GM21447 (cell line): Measurements from ENCODE around the gene JAZF1.

Experiments used
- ATAC-seq: cut with Tn5 transposase; IDR thresholded peaks from one replicate; pipeline ENCODE4 v1.9.1; 2021; ENCODE audit not compliant: unreplicated experiment

Gene JAZF1

DNA sequence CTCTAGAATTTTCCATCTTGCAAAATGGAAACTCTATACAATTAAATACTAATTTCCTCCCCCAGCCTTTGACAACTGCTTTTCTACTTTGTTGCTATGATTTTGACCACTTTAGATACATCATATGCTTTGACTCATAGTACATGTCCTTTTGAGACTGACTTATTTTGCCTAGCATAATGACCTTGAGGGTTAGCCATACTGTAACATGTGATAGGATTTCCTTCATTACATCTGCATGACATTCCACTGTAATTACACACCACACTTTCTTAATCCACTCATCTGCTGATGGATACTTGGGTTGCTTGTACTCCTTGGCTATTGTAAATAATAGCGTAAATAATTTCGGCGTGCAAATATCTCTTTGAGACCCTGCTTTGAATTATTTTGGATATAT is 127.7 kb downstream of the JAZF1 start:
- no peak for ATAC-seq

- no peak for ATAC-seq
Measured at GRCh38 chr7:28048694-28049093, 131.9 kb downstream of the JAZF1 start.

- no peak for ATAC-seq
Measured at GRCh38 chr7:28046035-28046434, 134.6 kb downstream of the JAZF1 start.

GRCh38 chr7:28045592-28045991 is 135.0 kb downstream of the JAZF1 start:
- ATAC-seq = no peak

DNA sequence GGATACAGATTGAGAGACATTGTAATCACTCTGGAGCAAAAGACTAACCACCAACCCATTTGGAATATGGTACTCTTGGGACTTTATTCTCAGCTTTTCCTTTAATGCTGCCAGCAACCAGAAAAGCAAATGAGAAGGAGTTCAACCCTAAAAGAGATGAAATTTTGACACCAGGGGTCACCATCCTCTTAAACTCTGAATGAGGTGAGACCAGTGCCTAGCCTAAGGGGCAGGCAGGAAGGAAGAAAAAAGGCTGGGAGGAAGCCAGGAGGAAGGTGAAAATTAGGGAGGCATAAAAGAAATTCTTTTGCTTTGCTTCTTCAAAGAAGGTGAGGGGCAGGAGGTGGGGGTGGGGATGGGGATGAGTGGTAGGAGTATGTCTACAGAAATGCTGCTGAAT is 135.8 kb downstream of the JAZF1 start:
- ATAC-seq = no peak

GRCh38 chr7:28042721-28043120 is 137.9 kb downstream of the JAZF1 start:
- ATAC-seq = no peak

- ATAC-seq = no peak
Measured at GRCh38 chr7:28041508-28042314, 138.9 kb downstream of the JAZF1 start.

- ATAC-seq = no peak
Measured at GRCh38 chr7:28038175-28038797, 142.3 kb downstream of the JAZF1 start.

GRCh38 chr7:28037220-28038010 is 143.2 kb downstream of the JAZF1 start:
- peak; percentile 97 for ATAC-seq

DNA sequence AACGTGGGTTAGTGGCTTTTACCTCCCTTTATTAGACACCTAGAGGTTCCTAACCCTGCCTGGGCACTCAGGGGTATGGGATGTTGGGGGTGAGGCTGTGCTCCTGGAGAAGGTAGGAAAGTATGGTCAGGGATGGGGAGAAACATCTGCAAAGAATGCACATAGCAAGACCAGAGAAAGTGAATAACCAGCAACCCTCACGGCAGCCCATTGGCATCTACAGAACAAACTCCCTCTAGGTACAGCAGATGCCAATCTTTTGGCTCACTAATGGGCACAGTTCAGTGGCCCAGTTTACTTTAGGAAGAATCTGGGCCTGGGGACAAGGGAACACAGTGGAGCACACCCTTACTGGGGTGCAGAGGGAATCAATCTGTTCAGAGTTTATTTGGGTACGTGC is 143.9 kb downstream of the JAZF1 start:
- ATAC-seq = no peak

- no peak for ATAC-seq
Measured at GRCh38 chr7:28033386-28033785, 147.2 kb downstream of the JAZF1 start.

GRCh38 chr7:28032738-28033380 is 147.7 kb downstream of the JAZF1 start:
- no peak for ATAC-seq

DNA sequence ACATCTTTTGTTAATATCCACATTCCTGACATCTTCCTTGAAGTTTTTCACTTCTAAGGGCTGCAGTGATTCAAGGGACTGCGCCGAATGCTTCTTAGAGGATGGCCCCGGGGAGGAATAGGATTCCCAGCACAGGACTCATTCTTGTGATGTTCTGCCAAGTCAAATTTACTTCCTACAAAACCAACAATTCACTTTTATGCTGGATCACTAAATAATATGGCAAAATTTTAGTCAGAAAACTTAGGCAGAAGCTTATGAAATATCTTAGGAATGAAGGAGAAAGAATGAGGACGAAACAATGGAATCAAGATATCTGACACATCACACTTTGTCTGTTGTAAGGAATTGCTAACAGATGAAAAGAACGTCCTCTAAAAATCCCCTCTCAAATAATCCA is 151.5 kb downstream of the JAZF1 start:
- ATAC-seq = no peak

DNA sequence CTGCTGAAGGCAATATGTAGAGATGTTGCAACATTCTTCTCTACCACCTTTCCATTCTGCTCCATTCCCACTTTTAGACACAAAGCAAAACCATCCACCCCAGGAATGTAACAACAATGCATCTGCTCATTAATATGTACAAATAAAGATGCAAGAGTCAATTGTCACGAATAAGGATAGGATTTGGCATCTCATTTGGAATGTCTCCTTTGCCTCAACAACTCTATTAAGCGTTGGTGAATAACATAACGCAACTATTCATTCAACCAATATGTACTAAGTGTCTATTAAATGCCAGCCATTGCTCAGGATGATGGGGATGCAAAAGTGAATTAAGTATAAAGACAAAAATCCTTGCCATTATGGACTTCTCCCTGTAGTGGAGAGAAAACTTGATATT is 152.1 kb downstream of the JAZF1 start:
- ATAC-seq = no peak

DNA sequence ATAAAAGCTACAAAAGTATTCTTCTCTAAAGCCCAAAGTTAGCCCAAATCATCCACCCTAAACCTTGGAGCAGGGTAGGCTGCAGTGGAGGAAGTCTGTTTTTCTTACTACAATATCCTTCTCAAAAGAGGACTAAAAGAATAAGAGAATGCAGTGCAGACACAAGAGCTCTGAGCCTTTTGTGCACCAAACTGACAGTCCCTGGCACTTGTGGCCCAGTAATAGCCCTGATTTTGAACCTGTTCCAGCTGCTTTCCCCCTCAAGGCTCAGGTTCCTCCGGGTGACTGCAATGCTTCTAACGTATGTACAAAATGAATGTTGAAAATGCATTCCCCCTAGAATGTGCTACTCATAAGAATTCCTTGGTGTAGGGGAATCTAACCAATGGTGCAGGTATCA is 154.4 kb downstream of the JAZF1 start:
- no peak for ATAC-seq

GRCh38 chr7:28024786-28025334 is 155.7 kb downstream of the JAZF1 start:
- no peak for ATAC-seq

DNA sequence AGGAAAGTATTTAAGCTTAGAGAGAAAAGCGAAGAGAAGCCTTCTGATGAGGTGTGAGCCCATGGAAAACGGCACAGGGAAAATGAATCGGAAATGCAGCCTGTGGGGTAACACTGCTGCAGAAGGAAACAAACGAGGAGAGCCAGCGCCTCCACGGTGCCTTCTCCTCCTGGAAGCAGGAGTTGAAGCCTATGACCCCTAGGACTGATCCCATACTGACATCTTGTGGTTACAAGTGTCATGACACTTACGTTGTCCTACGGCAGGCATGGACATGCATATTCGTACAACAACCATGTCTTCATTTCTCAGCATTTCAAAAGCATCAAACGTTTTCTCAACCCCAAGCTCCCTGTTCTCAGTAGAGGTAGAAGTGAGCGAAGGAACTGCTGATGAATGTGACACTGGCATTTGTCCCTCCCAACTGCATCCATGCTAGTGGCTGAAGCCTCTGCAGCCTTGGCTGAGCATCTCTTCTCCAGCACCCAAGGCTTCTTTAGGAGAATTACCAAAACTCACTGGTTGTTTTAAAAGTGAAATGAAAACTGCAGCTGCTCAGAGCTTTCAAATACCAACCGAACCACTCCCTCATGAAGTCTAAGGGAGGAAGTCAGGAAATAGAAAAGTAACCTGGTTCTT is 160.2 kb downstream of the JAZF1 start:
- ATAC-seq = peak; percentile 73

DNA sequence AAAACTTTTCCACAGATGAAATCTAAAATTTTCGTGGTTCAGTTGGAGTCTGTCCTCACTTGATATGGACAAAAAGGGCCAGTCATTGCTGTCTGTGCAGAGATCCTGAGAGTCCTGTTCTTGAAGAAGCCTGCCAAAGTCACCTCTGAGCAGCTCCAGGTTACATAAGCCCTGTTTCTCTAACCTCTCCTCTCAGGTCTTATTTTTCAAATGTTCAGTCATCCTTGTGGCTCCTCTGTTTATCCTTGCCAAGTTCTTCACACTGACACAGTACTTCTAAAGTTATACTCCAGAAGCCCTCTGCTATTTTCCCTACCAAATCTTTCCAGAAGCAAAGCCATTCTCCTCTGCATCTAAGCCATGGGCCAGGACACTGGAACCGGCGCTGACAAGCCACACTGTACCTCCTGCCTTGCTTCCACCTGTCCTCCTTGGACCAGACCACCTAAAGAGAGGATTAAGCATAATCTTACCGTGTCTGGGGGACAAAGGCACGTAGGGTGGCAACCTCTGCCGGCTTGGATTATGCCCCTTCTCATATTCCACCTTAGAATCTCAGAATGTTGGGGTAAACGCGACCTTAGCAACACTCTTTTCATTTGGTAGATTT is 161.6 kb downstream of the JAZF1 start:
- no peak for ATAC-seq

DNA sequence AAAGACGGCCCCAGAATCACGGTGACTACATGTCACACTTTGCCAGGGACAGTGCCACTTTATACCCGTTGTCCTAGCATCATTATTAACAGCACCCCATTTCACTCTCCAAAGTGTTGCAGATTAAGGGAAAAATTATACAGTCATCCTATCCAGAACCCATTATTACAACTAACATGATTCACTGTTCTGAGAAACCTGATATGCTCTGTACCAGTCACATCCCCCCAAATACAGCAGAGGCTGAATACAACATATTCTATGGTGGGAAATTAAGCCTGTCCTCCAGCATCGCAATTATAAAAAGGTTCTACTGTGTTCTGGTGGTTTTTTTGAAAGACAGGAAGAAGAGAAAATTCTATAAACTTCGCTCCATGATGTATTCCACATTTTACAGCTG is 162.1 kb downstream of the JAZF1 start:
- ATAC-seq = no peak

DNA sequence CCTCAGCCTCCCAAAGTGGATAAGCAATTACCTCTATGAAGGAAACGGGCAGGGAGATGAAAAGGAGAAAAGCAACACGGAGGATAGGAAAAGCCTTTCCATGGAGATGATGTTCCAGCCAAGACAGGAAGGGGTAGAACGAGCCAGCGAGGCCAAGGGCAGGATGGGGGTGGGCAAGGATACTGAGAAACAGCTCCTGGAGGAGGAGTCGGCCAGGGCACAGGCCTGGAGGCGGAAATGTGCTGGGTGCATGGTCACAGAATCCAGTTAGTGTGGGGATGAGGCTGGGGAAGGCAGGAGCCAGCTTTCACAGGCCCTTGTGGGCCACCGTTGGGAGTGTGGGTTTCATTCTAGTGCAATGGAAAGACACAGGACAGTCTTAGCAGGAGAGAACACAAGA is 162.6 kb downstream of the JAZF1 start:
- no peak for ATAC-seq
